Measurements from ENCODE around the gene P3H2. TPM values are rescaled to one million over a fixed set of nuclear protein-coding genes. Genes with fewer than 3 reads are reported as not detected.
"Not testable (repeated sequence)": the region's sequence is repeated elsewhere in the genome, so short reads cannot be mapped to it uniquely, and the experiment has no call there.

P3H2 gene
- total RNA-seq, 5 donors from 2014 or later (not counting 1 experiment from before 2014, with no cell fraction given): 0.16 to 0.50 (median 0.35) TPM; not detected in 2

- ChIA-PET POLR2A (no interaction called here), CTCF (interaction anchor here (0.5 to 0.8 kb wide), 2 partner anchors 357 to 610 kb away, joined by 3 read pairs; partner anchors contain the start of gene CLDN1 (in 1 of the 2))
- Histone ChIP-seq H3K36me3 (ENCODE audit: control insufficient read depth in 2 of 2, extremely low read depth in 1 of 2, insufficient read depth in 1 of 2, low read length in 1 of 2) (no peaks in the 10 kb centered on the region), H3K27me3 (replicated peaks in 1 of 2; ENCODE audit: control insufficient read depth in 2 of 2, extremely low read depth in 1 of 2, insufficient read depth in 2 of 2, low read length in 1 of 2) (peaks cover 0 to 7% of the 10 kb centered on the region in 2 experiments), H3K27ac (ENCODE audit: low read length) (no peak overlapping the region), H3K4me3 (ENCODE audit: control insufficient read depth in 1 of 2, extremely low read depth in 1 of 2, low read length in 1 of 2) (no peak overlapping the region), H3K4me1 (ENCODE audit: control insufficient read depth in 1 of 2, extremely low read depth in 1 of 2, insufficient read depth in 2 of 2, low read length in 2 of 2) (no peaks in the 10 kb centered on the region), H3K9me3 (no peaks in the 10 kb centered on the region)
- 77% methylated on average over 4 of the region's 9 CpGs for WGBS (ENCODE audit: insufficient coverage)
- DNase-seq (no peak), ATAC-seq (replicated peaks in 1 of 4) (no peak)
- Mint-ChIP-seq H3K4me3 (no peak overlapping the region), H3K27me3 (peaks cover 10 to 18% of the 10 kb centered on the region in 2 donors), H3K4me1 (peaks cover 0 to 5% (median 0%) of the 10 kb centered on the region in 3 donors), H3K27ac (no peak overlapping the region), H3K9me3 (no peaks in the 10 kb centered on the region), H3K36me3 (no peaks in the 10 kb centered on the region)
Observed at GRCh38 chr3:189964623-189965332, 155.9 kb downstream of the P3H2 start.

- ChIA-PET CTCF (interaction anchor here (0.6 to 3.5 kb wide), 12 partner anchors 9 to 587 kb away, joined by 3 to 21 read pairs (median 3); partner anchors contain the start of gene CLDN1 (in 1 of the 2)), POLR2A (no interaction called here)
- Mint-ChIP-seq H3K9me3 (no peaks in the 10 kb centered on the region), H3K27ac (no peak overlapping the region), H3K4me1 (peaks cover 0 to 5% (median 0%) of the 10 kb centered on the region in 3 donors), H3K36me3 (no peaks in the 10 kb centered on the region), H3K27me3 (peaks cover 11 to 14% of the 10 kb centered on the region in 2 donors), H3K4me3 (no peak overlapping the region)
- Histone ChIP-seq H3K36me3 (ENCODE audit: control insufficient read depth in 2 of 2, extremely low read depth in 1 of 2, insufficient read depth in 1 of 2, low read length in 1 of 2) (no peaks in the 10 kb centered on the region), H3K4me3 (ENCODE audit: control insufficient read depth in 1 of 2, extremely low read depth in 1 of 2, low read length in 1 of 2) (no peak overlapping the region), H3K4me1 (ENCODE audit: control insufficient read depth in 1 of 2, extremely low read depth in 1 of 2, insufficient read depth in 2 of 2, low read length in 2 of 2) (no peaks in the 10 kb centered on the region), H3K27me3 (replicated peaks in 1 of 2; ENCODE audit: control insufficient read depth in 2 of 2, extremely low read depth in 1 of 2, insufficient read depth in 2 of 2, low read length in 1 of 2) (peaks cover 0 to 14% of the 10 kb centered on the region in 2 experiments), H3K9me3 (no peaks in the 10 kb centered on the region), H3K27ac (ENCODE audit: low read length) (no peak overlapping the region)
- DNase-seq (no peak), ATAC-seq (replicated peaks in 1 of 4) (no peak)
- WGBS (ENCODE audit: insufficient coverage): 86% methylated on average over 2 of the region's 4 CpGs
Observed at GRCh38 chr3:189962466-189962865, 158.2 kb downstream of the P3H2 start.

- Histone ChIP-seq H3K27ac (ENCODE audit: low read length) (no peak overlapping the region), H3K9me3 (no peaks in the 10 kb centered on the region), H3K27me3 (replicated peaks in 1 of 2; ENCODE audit: control insufficient read depth in 2 of 2, extremely low read depth in 1 of 2, insufficient read depth in 2 of 2, low read length in 1 of 2) (peaks cover 0 to 14% of the 10 kb centered on the region in 2 experiments), H3K4me1 (ENCODE audit: control insufficient read depth in 1 of 2, extremely low read depth in 1 of 2, insufficient read depth in 2 of 2, low read length in 2 of 2) (no peaks in the 10 kb centered on the region), H3K36me3 (ENCODE audit: control insufficient read depth in 2 of 2, extremely low read depth in 1 of 2, insufficient read depth in 1 of 2, low read length in 1 of 2) (no peaks in the 10 kb centered on the region), H3K4me3 (ENCODE audit: control insufficient read depth in 1 of 2, extremely low read depth in 1 of 2, low read length in 1 of 2) (no peak overlapping the region)
- ChIA-PET POLR2A (no interaction called here), CTCF (interaction anchor here (0.5 to 3.5 kb wide), 28 partner anchors 9 to 1007 kb away, joined by 3 to 21 read pairs (median 4); partner anchors contain the start of gene CLDN1 (in 2 of the 2))
- Mint-ChIP-seq H3K4me3 (no peak overlapping the region), H3K36me3 (no peaks in the 10 kb centered on the region), H3K4me1 (peaks cover 0 to 5% (median 0%) of the 10 kb centered on the region in 3 donors), H3K9me3 (no peaks in the 10 kb centered on the region), H3K27ac (no peak overlapping the region), H3K27me3 (peaks cover 11 to 16% of the 10 kb centered on the region in 2 donors)
- WGBS (ENCODE audit: insufficient coverage): 13% methylated on average over 3 of the region's 8 CpGs
- DNase-seq (peak in 33 of 35 experiments; percentile 6 to 69 (median 39)), ATAC-seq (replicated peaks in 1 of 4) (peak; percentile 35 to 73 (median 54))
Observed at GRCh38 chr3:189961522-189962161, 159.1 kb downstream of the P3H2 start.

GRCh38 chr3:189961086-189961485, 159.6 kb downstream of the P3H2 start:
- ATAC-seq (replicated peaks in 1 of 4); DNase-seq; H3K4me1 ChIP-seq (ENCODE audit: control insufficient read depth in 1 of 2, extremely low read depth in 1 of 2, insufficient read depth in 2 of 2, low read length in 2 of 2); H3K27ac ChIP-seq (ENCODE audit: low read length); H3K27ac Mint-ChIP-seq; H3K9me3 Mint-ChIP-seq; POLR2A ChIA-PET; H3K36me3 Mint-ChIP-seq; H3K4me3 Mint-ChIP-seq; H3K36me3 ChIP-seq (ENCODE audit: control insufficient read depth in 2 of 2, extremely low read depth in 1 of 2, insufficient read depth in 1 of 2, low read length in 1 of 2); H3K4me1 Mint-ChIP-seq; H3K9me3 ChIP-seq; H3K4me3 ChIP-seq (ENCODE audit: control insufficient read depth in 1 of 2, extremely low read depth in 1 of 2, low read length in 1 of 2): not testable (repeated sequence)
- peaks cover 0 to 14% of the 10 kb centered on the region in 2 experiments for H3K27me3 ChIP-seq (replicated peaks in 1 of 2; ENCODE audit: control insufficient read depth in 2 of 2, extremely low read depth in 1 of 2, insufficient read depth in 2 of 2, low read length in 1 of 2)
- WGBS (ENCODE audit: insufficient coverage): 93% methylated on average over 3 of the region's 10 CpGs
- peaks cover 11 to 20% of the 10 kb centered on the region in 2 donors for H3K27me3 Mint-ChIP-seq
- CTCF ChIA-PET: interaction anchor here (0.5 to 3.5 kb wide), 22 partner anchors 8 to 1006 kb away, joined by 3 to 21 read pairs (median 5); partner anchors contain the start of gene CLDN1 (in 2 of the 2)

- H3K4me3 Mint-ChIP-seq: no peak overlapping the region
- no peak for ATAC-seq (replicated peaks in 1 of 4)
Observed at GRCh38 chr3:189954733-189955665, 165.7 kb downstream of the P3H2 start.

More at GRCh38 chr3:189954733-189955665, 165.7 kb downstream of the P3H2 start:
- no peaks in the 10 kb centered on the region for H3K36me3 ChIP-seq (ENCODE audit: control insufficient read depth in 2 of 2, extremely low read depth in 1 of 2, insufficient read depth in 1 of 2, low read length in 1 of 2)
- H3K4me1 ChIP-seq (ENCODE audit: control insufficient read depth in 1 of 2, extremely low read depth in 1 of 2, insufficient read depth in 2 of 2, low read length in 2 of 2): peaks cover 0 to 2% of the 10 kb centered on the region in 2 experiments
- no peak overlapping the region for H3K27ac ChIP-seq (ENCODE audit: low read length)
- Mint-ChIP-seq H3K9me3 (no peaks in the 10 kb centered on the region), H3K36me3 (no peaks in the 10 kb centered on the region), H3K27ac (no peak overlapping the region), H3K27me3 (peaks cover 12 to 18% of the 10 kb centered on the region in 2 donors), H3K4me1 (peaks cover 0 to 3% (median 3%) of the 10 kb centered on the region in 3 donors)
- 60% methylated on average over 1 of the region's 7 CpGs for whole genome bisulfite sequencing (ENCODE audit: insufficient coverage)
- H3K4me3 ChIP-seq (ENCODE audit: control insufficient read depth in 1 of 2, extremely low read depth in 1 of 2, low read length in 1 of 2): no peak overlapping the region
- H3K9me3 ChIP-seq: no peaks in the 10 kb centered on the region
- H3K27me3 ChIP-seq (replicated peaks in 1 of 2; ENCODE audit: control insufficient read depth in 2 of 2, extremely low read depth in 1 of 2, insufficient read depth in 2 of 2, low read length in 1 of 2): peaks cover 0 to 9% of the 10 kb centered on the region in 2 experiments
- POLR2A ChIA-PET: no interaction called here
- DNase-seq: no peak
- CTCF ChIA-PET: interaction anchor here in 1 of 2 donors (1.1 kb wide), 1 partner anchor 49 kb away, joined by 3 read pairs; no protein-coding TSS in a partner anchor
